Measurements from ENCODE around the gene STX8. TPM values are rescaled to one million over a fixed set of nuclear protein-coding genes. Genes with fewer than 3 reads are reported as not detected.

The STX8 gene
- total RNA-seq, 4 donors from 2014 or later, result 38.8 to 102 (median 68.5) TPM

DNA sequence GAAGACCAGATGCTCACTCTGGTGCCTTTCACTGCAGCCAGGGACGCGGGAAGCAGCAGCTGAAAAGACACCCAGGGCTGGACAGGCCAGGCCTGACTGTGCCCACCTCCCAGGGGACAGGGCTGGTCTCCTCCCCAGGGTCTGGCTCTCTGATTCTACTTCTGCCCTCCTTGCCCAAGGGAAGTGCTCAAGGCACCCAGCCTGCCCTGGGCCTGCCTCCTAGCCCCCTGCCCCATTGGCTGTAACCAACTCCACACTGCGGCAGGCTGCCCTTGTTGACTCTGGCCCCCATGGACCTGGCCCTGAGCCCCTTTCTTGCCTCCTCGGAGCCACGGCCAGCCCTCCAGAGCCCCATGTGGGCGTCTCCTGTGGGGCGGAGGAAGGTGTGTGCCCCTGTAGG lies 341.9 kb downstream of the STX8 start:
- no peaks in the 10 kb centered on the region for H3K9me3 ChIP-seq
- TF ChIP-seq, protein P1, sequence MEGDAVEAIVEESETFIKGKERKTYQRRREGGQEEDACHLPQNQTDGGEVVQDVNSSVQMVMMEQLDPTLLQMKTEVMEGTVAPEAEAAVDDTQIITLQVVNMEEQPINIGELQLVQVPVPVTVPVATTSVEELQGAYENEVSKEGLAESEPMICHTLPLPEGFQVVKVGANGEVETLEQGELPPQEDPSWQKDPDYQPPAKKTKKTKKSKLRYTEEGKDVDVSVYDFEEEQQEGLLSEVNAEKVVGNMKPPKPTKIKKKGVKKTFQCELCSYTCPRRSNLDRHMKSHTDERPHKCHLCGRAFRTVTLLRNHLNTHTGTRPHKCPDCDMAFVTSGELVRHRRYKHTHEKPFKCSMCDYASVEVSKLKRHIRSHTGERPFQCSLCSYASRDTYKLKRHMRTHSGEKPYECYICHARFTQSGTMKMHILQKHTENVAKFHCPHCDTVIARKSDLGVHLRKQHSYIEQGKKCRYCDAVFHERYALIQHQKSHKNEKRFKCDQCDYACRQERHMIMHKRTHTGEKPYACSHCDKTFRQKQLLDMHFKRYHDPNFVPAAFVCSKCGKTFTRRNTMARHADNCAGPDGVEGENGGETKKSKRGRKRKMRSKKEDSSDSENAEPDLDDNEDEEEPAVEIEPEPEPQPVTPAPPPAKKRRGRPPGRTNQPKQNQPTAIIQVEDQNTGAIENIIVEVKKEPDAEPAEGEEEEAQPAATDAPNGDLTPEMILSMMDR (IDR thresholded peaks at IDR 0.05), result no peak
- no peak for TF ChIP-seq POLR2A (IDR thresholded peaks at IDR 0.05)
- no peak for DNase-seq
- H3K4me1 ChIP-seq, result peaks cover 0 to 7% (median 1%) of the 10 kb centered on the region in 4 donors
- no peak overlapping the region for H3K27ac ChIP-seq
- H3K4me3 ChIP-seq, result no peak overlapping the region
- H3K27me3 ChIP-seq, result no peaks in the 10 kb centered on the region
- H3K36me3 ChIP-seq, result no peaks in the 10 kb centered on the region

DNA sequence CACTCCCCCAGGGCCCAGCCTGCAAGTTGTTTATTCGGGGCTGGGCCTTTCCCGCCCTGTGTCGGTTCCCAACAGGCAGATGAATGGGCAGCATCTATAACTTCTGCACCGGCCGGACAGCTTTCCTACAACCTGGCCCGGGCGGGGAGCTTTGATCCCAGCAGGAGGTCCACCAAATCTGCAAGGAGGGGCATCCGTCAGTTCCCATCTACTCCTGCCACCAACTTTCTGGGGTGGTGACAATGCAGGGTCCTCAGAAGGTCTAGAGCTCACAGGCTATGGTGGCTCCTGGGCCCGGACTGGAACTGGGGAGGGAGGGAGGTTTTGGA lies 342.4 kb downstream of the STX8 start:
- Histone ChIP-seq H3K36me3 (no peaks in the 10 kb centered on the region), H3K27me3 (no peaks in the 10 kb centered on the region), H3K9me3 (no peaks in the 10 kb centered on the region), H3K4me1 (peaks cover 0 to 5% (median 0%) of the 10 kb centered on the region in 4 donors), H3K4me3 (no peak overlapping the region), H3K27ac (peak overlapping the region in 2 of 4 donors; percentile 4 to 35)
- TF ChIP-seq, protein P1 (IDR thresholded peaks at IDR 0.05), result no peak
- no peak for TF ChIP-seq POLR2A (IDR thresholded peaks at IDR 0.05)
- DNase-seq, result no peak

DNA sequence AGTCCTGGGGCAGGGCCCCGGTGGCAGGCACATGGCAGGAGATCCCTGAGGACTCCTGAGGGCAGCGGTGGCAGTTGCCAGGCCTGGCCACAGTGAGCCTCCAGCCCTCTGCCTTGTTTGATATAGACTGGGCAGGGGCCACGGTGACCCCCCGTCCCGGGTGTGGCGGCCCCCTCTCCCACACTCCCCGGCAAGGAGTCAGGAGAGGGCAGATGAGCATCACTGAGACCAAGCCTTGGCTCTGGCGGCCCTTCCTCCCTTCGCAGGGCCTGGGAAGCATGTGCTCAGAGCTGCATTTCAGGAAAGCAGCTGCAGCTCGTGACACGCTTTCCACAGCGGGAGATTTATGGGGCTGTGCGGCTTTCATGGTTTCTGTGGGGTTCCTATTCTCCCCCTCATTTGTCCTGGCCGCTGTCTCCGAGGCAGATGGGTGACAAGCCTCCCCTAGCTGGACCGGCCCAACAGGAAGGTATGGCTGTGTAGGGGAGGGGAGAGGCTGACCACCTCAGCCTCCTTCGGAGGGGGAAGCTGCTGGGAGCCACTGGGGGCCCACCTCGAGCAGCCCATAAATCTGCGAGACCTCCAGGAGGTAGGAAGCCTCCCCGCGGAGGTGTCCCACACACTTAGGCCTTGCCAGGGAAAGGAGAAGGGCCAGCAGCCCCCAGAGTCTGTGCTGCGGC lies 342.9 kb downstream of the STX8 start:
- no peaks in the 10 kb centered on the region for H3K27me3 ChIP-seq
- H3K9me3 ChIP-seq, result no peaks in the 10 kb centered on the region
- TF ChIP-seq, protein P1 (IDR thresholded peaks at IDR 0.05), result no peak
- TF ChIP-seq POLR2A (IDR thresholded peaks at IDR 0.05), result no peak
- H3K4me1 ChIP-seq, result no peaks in the 10 kb centered on the region
- peak overlapping the region in 2 of 4 donors; percentile 4 to 35 for H3K27ac ChIP-seq
- H3K4me3 ChIP-seq, result no peak overlapping the region
- no peaks in the 10 kb centered on the region for H3K36me3 ChIP-seq
- DNase-seq, result no peak

DNA sequence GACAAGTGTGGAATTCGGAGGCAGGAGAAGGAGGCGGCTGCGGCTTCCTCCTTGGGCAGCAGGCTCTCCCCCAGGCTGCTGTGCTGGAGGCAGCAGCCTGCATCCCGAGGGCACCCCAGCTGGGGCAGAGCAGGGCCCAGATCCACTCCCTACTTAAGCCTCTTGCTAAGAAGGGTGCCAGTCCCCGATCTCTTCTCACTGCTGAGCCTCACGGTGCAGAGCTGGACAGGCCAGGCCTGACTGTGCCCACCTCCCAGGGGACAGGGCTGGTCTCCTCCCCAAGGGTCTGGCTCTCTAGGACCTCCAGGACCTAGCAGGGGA lies 343.5 kb downstream of the STX8 start:
- Histone ChIP-seq H3K4me3 (no peak overlapping the region), H3K27ac (peak overlapping the region in 1 of 4 donors; percentile 35), H3K27me3 (no peaks in the 10 kb centered on the region), H3K36me3 (no peaks in the 10 kb centered on the region), H3K9me3 (no peaks in the 10 kb centered on the region), H3K4me1 (no peaks in the 10 kb centered on the region)
- TF ChIP-seq POLR2A (IDR thresholded peaks at IDR 0.05), result no peak
- TF ChIP-seq, protein P1 (IDR thresholded peaks at IDR 0.05), result no peak
- no peak for DNase-seq

GRCh38 chr17:9231449-9232154 lies 344.0 kb downstream of the STX8 start:
- Histone ChIP-seq H3K9me3 (no peaks in the 10 kb centered on the region), H3K36me3 (no peaks in the 10 kb centered on the region), H3K4me1 (no peaks in the 10 kb centered on the region), H3K27ac (no peak overlapping the region), H3K27me3 (no peaks in the 10 kb centered on the region), H3K4me3 (no peak overlapping the region)
- no peak for TF ChIP-seq POLR2A (IDR thresholded peaks at IDR 0.05)
- TF ChIP-seq, protein P1 (IDR thresholded peaks at IDR 0.05), result no peak
- DNase-seq, result no peak

Data from Peyer's patch (tissue), 4 donors.